ENCODE results near the gene MOB4.
A peak's percentile ranks its signal among the peaks of the same experiment; 100 is the strongest.

MOB4 gene

DNA sequence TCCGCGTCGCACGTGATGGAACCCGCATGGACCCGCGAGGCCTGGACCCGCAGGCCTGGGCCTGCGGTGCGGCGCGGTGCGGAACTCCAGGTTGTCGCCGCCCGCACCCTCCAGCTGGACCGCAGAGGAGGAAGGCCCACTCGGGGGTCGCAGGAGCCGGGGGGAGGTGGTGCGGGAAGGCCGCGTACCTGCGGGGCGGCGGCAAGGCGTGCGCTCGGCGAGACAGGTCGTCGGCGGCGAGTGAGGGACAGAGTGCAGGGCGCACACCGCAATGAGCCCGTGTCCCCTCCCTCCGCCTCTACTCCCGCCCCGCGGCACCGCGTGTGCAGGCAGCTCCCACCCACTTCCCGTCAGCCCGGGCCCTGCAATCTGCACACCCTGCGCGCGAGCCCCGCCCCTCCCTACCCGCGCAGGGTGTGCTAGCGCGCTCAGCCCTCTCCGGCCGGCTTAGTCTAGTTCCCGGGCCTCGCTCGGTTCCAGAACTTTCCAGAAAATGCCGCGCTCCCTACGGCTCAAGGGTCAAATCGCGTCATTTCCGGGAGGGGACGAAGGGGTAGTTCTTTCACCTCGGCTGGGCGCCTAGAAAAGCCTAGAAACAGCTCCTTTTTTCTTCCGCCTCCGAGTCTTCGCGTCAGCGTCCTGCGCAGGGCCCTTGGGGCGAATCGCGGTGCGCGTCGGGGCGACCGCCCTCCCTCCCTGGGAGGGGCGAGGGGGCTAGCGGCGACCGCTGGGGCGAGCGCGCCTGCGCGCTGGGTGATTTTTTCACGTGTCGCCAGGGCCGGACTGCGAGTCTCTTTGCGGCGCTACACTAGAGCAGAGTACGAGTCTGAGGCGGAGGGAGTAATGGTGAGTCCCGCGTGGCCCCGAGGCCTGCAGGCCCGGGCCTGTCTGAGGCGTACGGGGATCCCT lies 16.0 kb upstream of the MOB4 start, which contains the start of the genes HSPD1 and HSPE1:
TSS of gene HSPD1 (minus strand) at position 247 of the 909 bp plus-strand sequence. CDS start 992 bp downstream, outside the sequence.
TSS of gene HSPE1 (plus strand) at position 786 of the 909 bp plus-strand sequence. CDS start at position 844, 58 bp downstream.
- POLR2A ChIA-PET: interaction anchor here (0.5 to 2.1 kb wide), 13 partner anchors 9 to 288 kb away, joined by 3 to 22 read pairs (median 4); partner anchors contain the start of genes COQ10B, MARS2 and MOB4
- TF ChIP-seq, protein P1, sequence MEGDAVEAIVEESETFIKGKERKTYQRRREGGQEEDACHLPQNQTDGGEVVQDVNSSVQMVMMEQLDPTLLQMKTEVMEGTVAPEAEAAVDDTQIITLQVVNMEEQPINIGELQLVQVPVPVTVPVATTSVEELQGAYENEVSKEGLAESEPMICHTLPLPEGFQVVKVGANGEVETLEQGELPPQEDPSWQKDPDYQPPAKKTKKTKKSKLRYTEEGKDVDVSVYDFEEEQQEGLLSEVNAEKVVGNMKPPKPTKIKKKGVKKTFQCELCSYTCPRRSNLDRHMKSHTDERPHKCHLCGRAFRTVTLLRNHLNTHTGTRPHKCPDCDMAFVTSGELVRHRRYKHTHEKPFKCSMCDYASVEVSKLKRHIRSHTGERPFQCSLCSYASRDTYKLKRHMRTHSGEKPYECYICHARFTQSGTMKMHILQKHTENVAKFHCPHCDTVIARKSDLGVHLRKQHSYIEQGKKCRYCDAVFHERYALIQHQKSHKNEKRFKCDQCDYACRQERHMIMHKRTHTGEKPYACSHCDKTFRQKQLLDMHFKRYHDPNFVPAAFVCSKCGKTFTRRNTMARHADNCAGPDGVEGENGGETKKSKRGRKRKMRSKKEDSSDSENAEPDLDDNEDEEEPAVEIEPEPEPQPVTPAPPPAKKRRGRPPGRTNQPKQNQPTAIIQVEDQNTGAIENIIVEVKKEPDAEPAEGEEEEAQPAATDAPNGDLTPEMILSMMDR (IDR thresholded peaks at IDR 0.05; ENCODE audit: control extremely low read depth, extremely low read depth, low read depth, missing control alignments): peak; percentile 77

DNA sequence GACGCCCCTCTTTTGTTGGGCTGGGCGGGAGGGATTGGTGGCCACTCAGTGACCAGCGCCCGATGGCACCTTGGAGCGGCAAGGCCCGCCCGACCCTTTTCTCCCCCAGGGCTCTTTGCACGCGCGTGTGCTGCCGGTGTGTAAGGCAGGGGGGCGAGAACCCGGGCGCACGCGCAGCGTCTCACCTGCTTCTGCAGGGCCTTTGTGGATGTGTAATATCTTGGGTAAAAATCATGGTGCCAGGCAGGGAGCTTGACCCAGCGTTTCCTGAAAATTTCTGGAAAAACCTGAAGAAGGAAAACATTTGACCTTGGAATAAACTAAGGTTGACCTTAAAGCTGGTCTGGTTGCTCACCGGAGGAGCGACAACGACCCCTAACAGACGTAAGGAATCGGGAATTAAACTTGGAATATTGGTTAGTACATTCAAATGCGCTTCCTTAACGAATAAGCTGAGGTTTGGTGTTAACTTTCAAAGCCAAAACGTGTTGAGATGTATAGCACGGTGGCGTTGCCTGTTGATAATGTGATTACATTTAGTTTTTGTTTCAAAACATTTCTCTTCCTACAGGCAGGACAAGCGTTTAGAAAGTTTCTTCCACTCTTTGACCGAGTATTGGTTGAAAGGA lies 15.2 kb upstream of the MOB4 start:
- no peak for DNase-seq (ENCODE audit: extremely low spot score)

More for the DNA sequence above, 16.0 kb upstream of the MOB4 start, which contains the start of the genes HSPD1 and HSPE1:
- CTCF ChIA-PET: interaction anchor here (0.6 to 3.3 kb wide), 5 partner anchors 9 to 76 kb away, joined by 3 to 13 read pairs (median 4); partner anchors contain the start of gene MOB4
- peak; percentile 96 for DNase-seq (ENCODE audit: extremely low spot score)

GRCh38 chr2:197502201-197502600 lies 13.7 kb upstream of the MOB4 start:
- no peak for DNase-seq (ENCODE audit: extremely low spot score)
- POLR2A ChIA-PET: interaction anchor here (1.0 to 1.9 kb wide), 4 partner anchors 11 to 49 kb away, joined by 3 to 8 read pairs (median 5); partner anchors contain the start of genes COQ10B and MOB4
- TF ChIP-seq, protein P1 (IDR thresholded peaks at IDR 0.05; ENCODE audit: control extremely low read depth, extremely low read depth, low read depth, missing control alignments): no peak
- CTCF ChIA-PET: interaction anchor here (3.3 kb wide), 1 partner anchor 11 kb away, joined by 13 read pairs; no protein-coding TSS in a partner anchor

More for the DNA sequence above, 15.2 kb upstream of the MOB4 start:
- ChIA-PET POLR2A (interaction anchor here (1.0 to 2.1 kb wide), 7 partner anchors 10 to 289 kb away, joined by 3 to 22 read pairs (median 12); partner anchors contain the start of genes COQ10B and MOB4), CTCF (interaction anchor here (1.1 to 3.3 kb wide), 2 partner anchors 12 to 16 kb away, joined by 4 to 13 read pairs; partner anchors contain the start of gene MOB4)
- TF ChIP-seq, protein P1 (IDR thresholded peaks at IDR 0.05; ENCODE audit: control extremely low read depth, extremely low read depth, low read depth, missing control alignments): no peak

- CTCF ChIA-PET: interaction anchor here (3.3 kb wide), 1 partner anchor 10 kb away, joined by 13 read pairs; no protein-coding TSS in a partner anchor
- POLR2A ChIA-PET: interaction anchor here (1.0 to 1.9 kb wide), 4 partner anchors 10 to 49 kb away, joined by 3 to 8 read pairs (median 5); partner anchors contain the start of genes COQ10B and MOB4
- DNase-seq (ENCODE audit: extremely low spot score): no peak
- TF ChIP-seq, protein P1 (IDR thresholded peaks at IDR 0.05; ENCODE audit: control extremely low read depth, extremely low read depth, low read depth, missing control alignments): no peak
Observed at GRCh38 chr2:197502685-197503084, 13.2 kb upstream of the MOB4 start.

GRCh38 chr2:197504000-197504399 lies 11.9 kb upstream of the MOB4 start:
- ChIA-PET POLR2A (no interaction called here), CTCF (interaction anchor here (2.7 kb wide), 1 partner anchor 9 kb away, joined by 8 read pairs; no protein-coding TSS in a partner anchor)
- no peak for DNase-seq (ENCODE audit: extremely low spot score)
- TF ChIP-seq, protein P1 (IDR thresholded peaks at IDR 0.05; ENCODE audit: control extremely low read depth, extremely low read depth, low read depth, missing control alignments): no peak
